Esophagus squamous epithelium (tissue), 5 donors: ENCODE data around the gene MAP4K3. TPM values are rescaled to one million over a fixed set of nuclear protein-coding genes. Genes with fewer than 3 reads are reported as not detected.

ENCODE experiments used
- DNase-seq: peaks from one replicate; lab custom pipeline; 2025; lab: John Stamatoyannopoulos, UW
- H3K27ac ChIP-seq, 4 donors: fragments of 200-600 bp; sonication (generic); one replicate each; pipeline ENCODE4 v1.5.1; 2016 to 2019; ENCODE audit warnings: mild to moderate bottlenecking in 1 of 4
- H3K27me3 ChIP-seq, 4 donors: fragments of 200-600 bp; sonication (generic); 1 replicate in 3 of 4; 2 replicates in 1 of 4; pipeline versions ENCODE4 v1.5.1 to v1.6.0; 2017 to 2021; ENCODE audit warnings: antibody characterized with exemption in 1 of 4
- H3K36me3 ChIP-seq, 3 donors: fragments of 200-600 bp; sonication (generic); one replicate each; pipeline ENCODE4 v1.5.1; 2016 to 2019
- H3K4me1 ChIP-seq, 3 donors: fragments of 200-600 bp; sonication (generic); one replicate each; pipeline ENCODE4 v1.5.1; 2017 to 2019
- H3K4me3 ChIP-seq, 4 donors: fragments of 200-600 bp; sonication (generic); 1 replicate in 3 of 4; 2 replicates in 1 of 4; pipeline ENCODE4 v1.5.1; 2016 to 2019; ENCODE audit warnings: mild to moderate bottlenecking in 2 of 4, moderate library complexity in 1 of 4
- H3K9me3 ChIP-seq, 3 donors: fragments of 200-600 bp; sonication (generic); one replicate each; pipeline ENCODE4 v1.5.1; 2016 to 2019
- POLR2A ChIP-seq, 4 donors: fragments of 450-650 bp; IDR thresholded peaks; one replicate each; pipeline ENCODE4 v1.6.1; 2017; ENCODE audit warnings: antibody characterized with exemption in 4 of 4, mild to moderate bottlenecking in 4 of 4, moderate library complexity in 3 of 4
- WGBS, 2 donors: methylation state at CpG; one replicate each; pipeline ENCODE4 v1.1.5; 2018; 5-methylcytosine and 5-hydroxymethylcytosine counted together
- intact Hi-C: fragments of 100-400 bp; cut with DNase I; formaldehyde crosslinking; loops from one replicate; pipeline ENCODE4 v1.15.0; 2022
- total RNA-seq, 4 donors: library from RNA; depleted of rRNA; stranded (reverse); fragments of >200 nt; gene quantifications; one replicate each; pipeline ENCODE4 v1.1.0, GENCODE V29; 2016
- TF ChIP-seq, protein P1 (sequence below), 6 experiments: fragments of 450-650 bp in 4 of 6; fragments of 200-600 bp in 2 of 6; sonication (generic) in 2 of 6; IDR thresholded peaks; one replicate each; pipeline ENCODE4 v1.5.1; 2016 to 2019; ENCODE audit warnings: antibody characterized with exemption in 6 of 6, mild to moderate bottlenecking in 4 of 6, moderate library complexity in 4 of 6
- donor health status: DM: yes; HTN: yes; CAD: no.

The MAP4K3 gene
- total RNA-seq, 4 donors from 2014 or later: 12.6 to 35.1 (median 15.8) TPM

DNA sequence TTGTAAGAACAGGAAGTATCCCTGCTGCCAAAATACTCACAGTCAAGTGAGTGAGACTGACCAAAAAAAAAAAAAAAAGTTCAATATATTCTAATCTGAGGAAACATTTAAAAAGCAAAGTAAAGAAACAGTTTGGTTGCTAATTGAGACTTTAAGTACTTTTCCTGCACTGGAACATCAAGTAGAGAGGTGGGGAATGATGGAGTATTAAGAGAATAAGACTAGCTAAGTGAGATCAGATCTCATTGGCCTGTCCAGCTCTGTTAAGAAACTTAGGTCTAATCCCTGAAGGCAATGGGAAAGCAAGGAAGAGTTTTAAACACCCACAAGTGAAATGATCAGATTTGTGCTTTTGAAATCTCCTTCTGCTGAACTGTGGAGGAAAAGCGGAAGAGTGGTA, 27.8 kb upstream of the MAP4K3 start:
- no peak for DNase-seq
- peaks cover 4 to 27% (median 17%) of the 10 kb centered on the region in 3 donors for H3K4me1 ChIP-seq
- H3K9me3 ChIP-seq: no peaks in the 10 kb centered on the region
- intact Hi-C loops: no loop called here
- no peaks in the 10 kb centered on the region for H3K27me3 ChIP-seq
- no peaks in the 10 kb centered on the region for H3K36me3 ChIP-seq
- 31 to 38% methylated on average over 1 of the region's 1 CpG for WGBS, 2 donors
- no peak overlapping the region for H3K4me3 ChIP-seq
- H3K27ac ChIP-seq: no peak overlapping the region
- TF ChIP-seq, protein P1, sequence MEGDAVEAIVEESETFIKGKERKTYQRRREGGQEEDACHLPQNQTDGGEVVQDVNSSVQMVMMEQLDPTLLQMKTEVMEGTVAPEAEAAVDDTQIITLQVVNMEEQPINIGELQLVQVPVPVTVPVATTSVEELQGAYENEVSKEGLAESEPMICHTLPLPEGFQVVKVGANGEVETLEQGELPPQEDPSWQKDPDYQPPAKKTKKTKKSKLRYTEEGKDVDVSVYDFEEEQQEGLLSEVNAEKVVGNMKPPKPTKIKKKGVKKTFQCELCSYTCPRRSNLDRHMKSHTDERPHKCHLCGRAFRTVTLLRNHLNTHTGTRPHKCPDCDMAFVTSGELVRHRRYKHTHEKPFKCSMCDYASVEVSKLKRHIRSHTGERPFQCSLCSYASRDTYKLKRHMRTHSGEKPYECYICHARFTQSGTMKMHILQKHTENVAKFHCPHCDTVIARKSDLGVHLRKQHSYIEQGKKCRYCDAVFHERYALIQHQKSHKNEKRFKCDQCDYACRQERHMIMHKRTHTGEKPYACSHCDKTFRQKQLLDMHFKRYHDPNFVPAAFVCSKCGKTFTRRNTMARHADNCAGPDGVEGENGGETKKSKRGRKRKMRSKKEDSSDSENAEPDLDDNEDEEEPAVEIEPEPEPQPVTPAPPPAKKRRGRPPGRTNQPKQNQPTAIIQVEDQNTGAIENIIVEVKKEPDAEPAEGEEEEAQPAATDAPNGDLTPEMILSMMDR (IDR thresholded peaks at IDR 0.05): no peak
- no peak for TF ChIP-seq POLR2A (IDR thresholded peaks at IDR 0.05)

DNA sequence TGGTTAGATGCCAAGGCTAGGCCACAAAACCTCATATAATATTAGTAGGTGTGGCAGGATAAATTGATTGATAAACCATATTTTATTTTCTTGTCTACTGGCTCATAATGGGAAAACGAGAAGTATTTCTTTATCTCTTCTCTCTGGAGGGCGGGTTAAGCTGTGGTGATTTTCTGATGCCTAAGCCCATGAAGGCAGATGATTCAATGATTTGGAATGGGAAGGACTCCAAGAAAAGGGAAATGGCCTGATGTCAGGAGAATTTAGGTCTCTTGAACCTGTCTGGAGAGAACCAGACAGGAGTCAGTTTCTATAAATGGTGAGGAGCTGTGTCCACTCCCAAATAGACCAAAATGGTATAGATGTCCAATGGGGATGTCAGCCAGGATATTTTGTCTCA, 18.7 kb upstream of the MAP4K3 start:
- no peaks in the 10 kb centered on the region for H3K27me3 ChIP-seq
- H3K4me1 ChIP-seq: no peaks in the 10 kb centered on the region
- H3K27ac ChIP-seq: no peak overlapping the region
- no peak overlapping the region for H3K4me3 ChIP-seq
- DNase-seq: no peak
- intact Hi-C loops: no loop called here
- H3K36me3 ChIP-seq: peaks cover 0 to 24% (median 0%) of the 10 kb centered on the region in 3 donors
- no peaks in the 10 kb centered on the region for H3K9me3 ChIP-seq
- 82 to 93% methylated on average over 2 of the region's 2 CpGs for WGBS, 2 donors
- no peak for TF ChIP-seq POLR2A (IDR thresholded peaks at IDR 0.05)
- TF ChIP-seq, protein P1 (IDR thresholded peaks at IDR 0.05): no peak

DNA sequence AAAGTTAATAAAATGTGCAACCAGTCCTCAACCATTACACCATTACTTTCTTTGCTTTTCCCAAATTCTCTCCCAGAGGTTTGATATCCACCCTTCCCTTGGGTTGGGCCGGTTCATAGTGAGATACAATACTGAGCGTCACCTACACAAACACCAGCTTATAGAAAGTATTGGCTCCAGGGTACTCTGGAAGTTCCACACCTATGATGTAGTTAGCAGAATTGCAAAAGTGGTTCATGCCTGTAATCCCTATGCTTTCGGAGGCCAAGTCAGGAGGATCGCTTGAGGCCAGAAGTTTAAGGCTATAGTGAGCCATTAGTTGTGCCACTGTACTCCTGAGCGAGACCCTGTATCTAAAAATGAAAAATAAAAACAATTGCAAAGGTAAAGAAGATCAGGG, 15.3 kb upstream of the MAP4K3 start:
- no peaks in the 10 kb centered on the region for H3K4me1 ChIP-seq
- no peaks in the 10 kb centered on the region for H3K27me3 ChIP-seq
- no peak overlapping the region for H3K4me3 ChIP-seq
- intact Hi-C loops: no loop called here
- peaks cover 0 to 24% (median 0%) of the 10 kb centered on the region in 3 donors for H3K36me3 ChIP-seq
- TF ChIP-seq, protein P1 (IDR thresholded peaks at IDR 0.05): no peak
- TF ChIP-seq POLR2A (IDR thresholded peaks at IDR 0.05): no peak
- no peak overlapping the region for H3K27ac ChIP-seq
- WGBS, 2 donors: 91 to 100% methylated on average over 5 of the region's 5 CpGs
- no peaks in the 10 kb centered on the region for H3K9me3 ChIP-seq
- no peak for DNase-seq

GRCh38 chr2:39451954-39452353, 14.9 kb upstream of the MAP4K3 start:
- H3K36me3 ChIP-seq: peaks cover 0 to 24% (median 0%) of the 10 kb centered on the region in 3 donors
- H3K9me3 ChIP-seq: no peaks in the 10 kb centered on the region
- intact Hi-C loops: no loop called here
- no peak overlapping the region for H3K4me3 ChIP-seq
- no peaks in the 10 kb centered on the region for H3K27me3 ChIP-seq
- no peak overlapping the region for H3K27ac ChIP-seq
- TF ChIP-seq POLR2A (IDR thresholded peaks at IDR 0.05): no peak
- TF ChIP-seq, protein P1 (IDR thresholded peaks at IDR 0.05): no peak
- DNase-seq: no peak
- no peaks in the 10 kb centered on the region for H3K4me1 ChIP-seq

- no peak overlapping the region for H3K4me3 ChIP-seq
- TF ChIP-seq POLR2A (IDR thresholded peaks at IDR 0.05): no peak
- TF ChIP-seq, protein P1 (IDR thresholded peaks at IDR 0.05): no peak
- peaks cover 0 to 9% (median 0%) of the 10 kb centered on the region in 3 donors for H3K36me3 ChIP-seq
- H3K27ac ChIP-seq: no peak overlapping the region
- no peaks in the 10 kb centered on the region for H3K27me3 ChIP-seq
- 90 to 97% methylated on average over 3 of the region's 3 CpGs for WGBS, 2 donors
- H3K9me3 ChIP-seq: no peaks in the 10 kb centered on the region
- no peak for DNase-seq
- no peaks in the 10 kb centered on the region for H3K4me1 ChIP-seq
- intact Hi-C loops: no loop called here
Measured at GRCh38 chr2:39448169-39448502, 11.1 kb upstream of the MAP4K3 start.
